Measurements from ENCODE around the gene EXOSC2.

GRCh38 chr9:130663977-130664250, 29.7 kb upstream of the EXOSC2 start:
- TF ChIP-seq CTCF (IDR thresholded peaks at IDR 0.05 in 4 of 5, conservative IDR thresholded peaks at IDR 0.05 in 1 of 5), result no peak
- no peak for TF ChIP-seq POLR2A (IDR thresholded peaks at IDR 0.05)

Measured in gastrocnemius medialis (tissue), 4 donors.